ENCODE results near the gene CHCHD2. TPM values are rescaled to one million over a fixed set of nuclear protein-coding genes. Genes with fewer than 3 reads are reported as not detected.
"Not testable (repeated sequence)": the region's sequence is repeated elsewhere in the genome, so short reads cannot be mapped to it uniquely, and the experiment has no call there.

CHCHD2 gene
- total RNA-seq, 1 donor from 2014 or later, result 318 TPM

- DNase-seq (ENCODE audit: low read depth, low spot score), result no peak
- H3K27ac Mint-ChIP-seq (ENCODE audit: unreplicated experiment), result no peak overlapping the region
- TF ChIP-seq CTCF (conservative IDR thresholded peaks at IDR 0.05), result no peak
- H3K9me3 Mint-ChIP-seq, result no peaks in the 10 kb centered on the region
- no peaks in the 10 kb centered on the region for H3K4me1 Mint-ChIP-seq
- peaks cover 12% of the 10 kb centered on the region for H3K36me3 Mint-ChIP-seq (ENCODE audit: low read depth)
- H3K27me3 Mint-ChIP-seq (ENCODE audit: low read depth), result no peaks in the 10 kb centered on the region
- H3K4me3 Mint-ChIP-seq, result no peak overlapping the region
Measured at GRCh38 chr7:56099653-56100052, 6.6 kb downstream of the CHCHD2 start.

- H3K9me3 Mint-ChIP-seq; H3K36me3 Mint-ChIP-seq (ENCODE audit: low read depth); H3K27me3 Mint-ChIP-seq (ENCODE audit: low read depth); DNase-seq (ENCODE audit: low read depth, low spot score); H3K4me3 Mint-ChIP-seq; H3K4me1 Mint-ChIP-seq: not testable (repeated sequence)
- H3K27ac Mint-ChIP-seq (ENCODE audit: unreplicated experiment), result peak overlapping the region; percentile 57
Measured at GRCh38 chr7:56098187-56099008, 7.9 kb downstream of the CHCHD2 start.

GRCh38 chr7:56097700-56098099 is 8.6 kb downstream of the CHCHD2 start:
- Mint-ChIP-seq H3K27me3 (ENCODE audit: low read depth) (no peaks in the 10 kb centered on the region), H3K9me3 (no peaks in the 10 kb centered on the region), H3K36me3 (ENCODE audit: low read depth) (peaks cover 5% of the 10 kb centered on the region), H3K4me3 (no peak overlapping the region), H3K27ac (ENCODE audit: unreplicated experiment) (no peak overlapping the region), H3K4me1 (no peaks in the 10 kb centered on the region)
- no peak for TF ChIP-seq CTCF (conservative IDR thresholded peaks at IDR 0.05)
- DNase-seq (ENCODE audit: low read depth, low spot score), result no peak

GRCh38 chr7:56092789-56093531 is 13.3 kb downstream of the CHCHD2 start, which contains the start of gene PHKG1:
Gene PHKG1 (minus strand): TSS chr7:56092952. CDS start chr7:56088941, 4,011 bp downstream.
- peaks cover 2% of the 10 kb centered on the region for H3K36me3 Mint-ChIP-seq (ENCODE audit: low read depth)
- TF ChIP-seq CTCF (conservative IDR thresholded peaks at IDR 0.05), result peak; percentile 22
- no peaks in the 10 kb centered on the region for H3K27me3 Mint-ChIP-seq (ENCODE audit: low read depth)
- H3K4me3 Mint-ChIP-seq, result no peak within 1 kb of the TSS
- H3K27ac Mint-ChIP-seq (ENCODE audit: unreplicated experiment), result no peak within 1 kb of the TSS
- H3K9me3 Mint-ChIP-seq, result no peaks in the 10 kb centered on the region
- no peak for DNase-seq (ENCODE audit: low read depth, low spot score)
- H3K4me1 Mint-ChIP-seq, result no peaks in the 10 kb centered on the region

- not testable (repeated sequence) for H3K4me3 Mint-ChIP-seq; H3K27ac Mint-ChIP-seq (ENCODE audit: unreplicated experiment); DNase-seq (ENCODE audit: low read depth, low spot score); H3K9me3 Mint-ChIP-seq; H3K36me3 Mint-ChIP-seq (ENCODE audit: low read depth); H3K27me3 Mint-ChIP-seq (ENCODE audit: low read depth); H3K4me1 Mint-ChIP-seq
Measured at GRCh38 chr7:56092388-56092787, 13.9 kb downstream of the CHCHD2 start.

- no peak for TF ChIP-seq CTCF (conservative IDR thresholded peaks at IDR 0.05)
- no peak for DNase-seq (ENCODE audit: low read depth, low spot score)
- H3K27ac Mint-ChIP-seq (ENCODE audit: unreplicated experiment), result no peak overlapping the region
- H3K36me3 Mint-ChIP-seq (ENCODE audit: low read depth), result peaks cover 2% of the 10 kb centered on the region
- H3K4me3 Mint-ChIP-seq, result no peak overlapping the region
- H3K9me3 Mint-ChIP-seq, result no peaks in the 10 kb centered on the region
- no peaks in the 10 kb centered on the region for H3K27me3 Mint-ChIP-seq (ENCODE audit: low read depth)
- H3K4me1 Mint-ChIP-seq, result no peaks in the 10 kb centered on the region
Measured at GRCh38 chr7:56091591-56091990, 14.7 kb downstream of the CHCHD2 start.
